ENCODE results near the gene NUF2.

- no peak for TF ChIP-seq POLR2A (IDR thresholded peaks at IDR 0.05; ENCODE audit: low read depth, low read length)
- TF ChIP-seq EZH2 (IDR thresholded peaks at IDR 0.05; ENCODE audit: borderline replicate concordance, low read depth, low read length, severe bottlenecking), result no peak
- TF ChIP-seq, protein P1, sequence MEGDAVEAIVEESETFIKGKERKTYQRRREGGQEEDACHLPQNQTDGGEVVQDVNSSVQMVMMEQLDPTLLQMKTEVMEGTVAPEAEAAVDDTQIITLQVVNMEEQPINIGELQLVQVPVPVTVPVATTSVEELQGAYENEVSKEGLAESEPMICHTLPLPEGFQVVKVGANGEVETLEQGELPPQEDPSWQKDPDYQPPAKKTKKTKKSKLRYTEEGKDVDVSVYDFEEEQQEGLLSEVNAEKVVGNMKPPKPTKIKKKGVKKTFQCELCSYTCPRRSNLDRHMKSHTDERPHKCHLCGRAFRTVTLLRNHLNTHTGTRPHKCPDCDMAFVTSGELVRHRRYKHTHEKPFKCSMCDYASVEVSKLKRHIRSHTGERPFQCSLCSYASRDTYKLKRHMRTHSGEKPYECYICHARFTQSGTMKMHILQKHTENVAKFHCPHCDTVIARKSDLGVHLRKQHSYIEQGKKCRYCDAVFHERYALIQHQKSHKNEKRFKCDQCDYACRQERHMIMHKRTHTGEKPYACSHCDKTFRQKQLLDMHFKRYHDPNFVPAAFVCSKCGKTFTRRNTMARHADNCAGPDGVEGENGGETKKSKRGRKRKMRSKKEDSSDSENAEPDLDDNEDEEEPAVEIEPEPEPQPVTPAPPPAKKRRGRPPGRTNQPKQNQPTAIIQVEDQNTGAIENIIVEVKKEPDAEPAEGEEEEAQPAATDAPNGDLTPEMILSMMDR (IDR thresholded peaks at IDR 0.05; ENCODE audit: extremely low read depth in 1 of 2, insufficient read depth in 1 of 2, low read depth in 1 of 2, low read length in 2 of 2), result no peak
- no peak for TF ChIP-seq FOS (IDR thresholded peaks at IDR 0.05; ENCODE audit: borderline replicate concordance, insufficient read depth, low read length)
- TF ChIP-seq, protein P2, sequence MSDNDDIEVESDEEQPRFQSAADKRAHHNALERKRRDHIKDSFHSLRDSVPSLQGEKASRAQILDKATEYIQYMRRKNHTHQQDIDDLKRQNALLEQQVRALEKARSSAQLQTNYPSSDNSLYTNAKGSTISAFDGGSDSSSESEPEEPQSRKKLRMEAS (IDR thresholded peaks at IDR 0.05; ENCODE audit: insufficient read depth, insufficient read length), result no peak
Observed at GRCh38 chr1:163347106-163347505, 25.4 kb downstream of the NUF2 start.
